IPS DF 6.9 (cell line): ENCODE results near the gene FAT4.

Source experiments
- DNase-seq: peaks from one replicate; pipeline ENCODE4 v3.0.0-alpha.2; 2013; ENCODE audit warnings: low read depth, low spot score
- H3K27ac ChIP-seq: one replicate; pipeline ENCODE4 v1.5.1; 2013; ENCODE audit warnings: low read length, control low read depth
- H3K27me3 ChIP-seq: 2 replicates; pipeline ENCODE4 v1.6.1; 2013; ENCODE audit warnings: mild to moderate bottlenecking, low read length; ENCODE audit not compliant: control insufficient read depth, insufficient read depth
- H3K36me3 ChIP-seq: 2 replicates; pipeline ENCODE4 v1.6.1; 2013; ENCODE audit warnings: low read length; ENCODE audit not compliant: control insufficient read depth, insufficient read depth
- H3K4me1 ChIP-seq: 2 replicates; pipeline ENCODE4 v1.6.1; 2013; ENCODE audit warnings: low read length; ENCODE audit not compliant: control insufficient read depth, insufficient read depth
- H3K4me3 ChIP-seq: 2 replicates; pipeline ENCODE4 v1.5.1; 2013; ENCODE audit warnings: mild to moderate bottlenecking, low read length
- H3K9me3 ChIP-seq: 2 replicates; pipeline ENCODE4 v1.6.1; 2013; ENCODE audit warnings: low read length, inconsistent platforms; ENCODE audit not compliant: control insufficient read depth, insufficient read depth
- WGBS: extraction: QIAGEN DNeasy Blood & Tissue Kit; methylation state at CpG from one replicate; pipeline ENCODE4 v1.1.7; 2013; ENCODE audit warnings: mixed read lengths, missing lambda C conversion rate; ENCODE audit not compliant: insufficient read length, insufficient coverage; 5-methylcytosine and 5-hydroxymethylcytosine counted together

The FAT4 gene

DNA sequence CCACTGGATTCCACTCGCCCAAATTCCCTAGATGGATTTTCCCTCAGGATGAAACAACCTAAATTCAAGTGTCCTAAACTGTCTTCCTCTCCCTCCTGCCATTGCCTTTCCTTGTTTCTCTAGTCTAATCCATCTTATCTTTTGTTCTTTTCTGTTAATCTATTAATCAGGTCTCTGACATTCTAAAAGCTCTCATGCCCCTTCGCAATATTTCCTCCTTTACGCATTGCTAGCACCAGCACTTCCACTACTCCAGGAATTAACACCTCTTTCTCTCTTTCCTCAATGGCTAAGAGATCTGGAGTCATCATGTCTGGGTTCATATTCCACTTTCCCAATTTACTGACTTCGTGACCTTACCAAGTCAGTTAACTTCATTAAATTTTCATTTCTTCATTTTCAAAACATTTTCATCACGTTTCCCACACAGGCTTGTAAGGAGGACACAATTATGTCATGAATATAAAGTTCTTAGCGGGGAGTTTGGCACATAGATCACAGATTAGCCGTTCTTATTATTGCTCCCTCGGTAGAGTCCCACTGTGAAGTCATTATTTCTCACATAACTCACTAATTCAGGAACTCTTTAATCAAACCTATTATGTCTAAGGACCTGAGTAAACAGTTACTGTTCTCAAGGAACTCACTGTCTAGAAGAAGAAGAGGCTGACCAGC, 45.3 kb downstream of the FAT4 start:
- WGBS: 96% methylated on average over 2 of the region's 8 CpGs
- no peak for DNase-seq
- H3K4me1 ChIP-seq: peaks cover 1% of the 10 kb centered on the region; the same call in 1 of the 2 replicates
- H3K27ac ChIP-seq: no peak overlapping the region
- no peaks in the 10 kb centered on the region for H3K9me3 ChIP-seq
- H3K27me3 ChIP-seq: no peaks in the 10 kb centered on the region
- H3K4me3 ChIP-seq: no peak overlapping the region
- H3K36me3 ChIP-seq: no peaks in the 10 kb centered on the region

DNA sequence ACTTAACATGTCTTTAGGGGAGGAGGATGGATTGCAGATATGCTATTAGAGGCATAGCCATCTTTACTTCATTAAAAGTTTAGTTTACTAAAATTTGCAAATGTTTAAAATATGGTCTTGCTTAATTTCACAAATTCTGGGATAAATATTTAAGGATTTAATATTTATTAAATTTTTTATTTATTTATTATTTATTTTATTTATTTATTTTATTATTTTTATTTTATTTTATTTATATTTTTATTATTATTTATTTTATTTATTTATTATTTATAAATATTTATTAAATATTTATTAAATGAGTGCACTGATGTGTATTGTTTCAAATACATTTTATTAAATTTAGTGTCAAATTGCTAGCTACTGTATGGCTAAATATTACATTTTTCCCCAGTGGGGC, 46.0 kb downstream of the FAT4 start:
- H3K9me3 ChIP-seq: no peaks in the 10 kb centered on the region

More for the DNA sequence above, 46.0 kb downstream of the FAT4 start:
- H3K36me3 ChIP-seq: no peaks in the 10 kb centered on the region
- no peak overlapping the region for H3K27ac ChIP-seq
- no peak for DNase-seq
- peaks cover 1% of the 10 kb centered on the region; the same call in 1 of the 2 replicates for H3K4me1 ChIP-seq
- no peak overlapping the region for H3K4me3 ChIP-seq
- H3K27me3 ChIP-seq: no peaks in the 10 kb centered on the region
